ENCODE results near the gene MAP3K6. TPM values are rescaled to one million over a fixed set of nuclear protein-coding genes. Genes with fewer than 3 reads are reported as not detected.

MAP3K6 gene
- total and polyA plus RNA-seq, 2 of the 4 experiments (the other 2 are of a cell fraction): 4.8 to 15.9 TPM

DNA sequence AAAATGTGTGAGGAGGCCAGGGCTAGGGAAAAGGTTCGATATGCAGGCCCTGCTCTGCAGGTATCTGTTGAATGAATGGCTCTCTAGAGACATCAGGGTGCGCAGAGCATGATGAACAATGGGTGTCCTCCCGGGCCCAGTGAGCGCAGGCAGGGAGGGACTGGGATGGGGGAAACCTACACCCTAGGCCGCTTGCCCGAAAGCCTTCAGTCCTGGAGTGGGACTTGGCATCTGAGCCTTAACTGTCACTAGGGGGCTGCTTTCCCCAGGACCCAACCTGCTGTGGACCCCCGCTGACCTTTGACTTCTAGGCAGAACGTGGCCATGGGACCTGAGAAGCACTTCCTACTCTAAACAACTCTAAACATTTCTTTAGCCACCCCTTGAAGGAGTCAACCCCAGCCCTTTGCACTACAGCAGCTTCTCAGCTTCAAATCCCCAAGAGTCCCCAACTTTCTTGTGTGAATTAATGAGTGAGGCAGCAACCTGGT is 444 bp upstream of the MAP3K6 start:
- CTCF ChIA-PET: interaction anchor here (0.8 to 2.3 kb wide), 7 partner anchors 10 to 71 kb away, joined by 3 to 9 read pairs (median 6); no protein-coding TSS in a partner anchor
- in situ Hi-C loops (cut with MboI; ENCODE audit: low sequenced_read_pairs): no loop called here

More for the DNA sequence above, 444 bp upstream of the MAP3K6 start:
- dilution Hi-C loops (cut with HindIII; ENCODE audit: low sequenced_read_pairs, unreplicated experiment): no loop called here
- Histone ChIP-seq H3K4me1 (ENCODE audit: control insufficient read depth, insufficient read depth, low read length) (peaks cover 11% of the 10 kb centered on the region), H3K14ac (replicated peaks; ENCODE audit: low read depth, low read length) (peak overlapping the region; percentile 74; the same call in 1 of the 2 replicates), H3K79me1 (ENCODE audit: low read depth in 1 of 2, low read length in 2 of 2) (peaks cover 6 to 24% of the 10 kb centered on the region in 2 experiments; a peak in 3 of 4 replicates), H3K9ac (ENCODE audit: low read depth, low read length) (peak overlapping the region; percentile 93), H3K23ac (ENCODE audit: low read depth, low read length) (peak overlapping the region; percentile 86; the same call in 1 of the 2 replicates), H2AFZ (replicated peaks; ENCODE audit: low read length, poor library complexity) (peak overlapping the region; percentile 99), H2BK15ac (ENCODE audit: low read depth, low read length) (no peak overlapping the region), H4K8ac (ENCODE audit: low read depth in 2 of 2, low read length in 2 of 2) (peak overlapping the region; percentile 71 to 93), H3K4me2 (ENCODE audit: low read depth, low read length) (peak overlapping the region; percentile 98), H3K27me3 (ENCODE audit: control insufficient read depth, insufficient read depth, low read length) (no peaks in the 10 kb centered on the region), H3K9me1 (ENCODE audit: insufficient read depth, low read length) (peaks cover 18% of the 10 kb centered on the region), H2AK9ac (replicated peaks; ENCODE audit: low read depth, low read length, poor library complexity) (peak overlapping the region; percentile 83), H3K4me3 (ENCODE audit: insufficient read depth, low read depth, low read length) (peak overlapping the region; percentile 77), H2BK20ac (ENCODE audit: low read depth, low read length) (no peak overlapping the region), H4K5ac (ENCODE audit: low read depth, low read length) (peak overlapping the region; percentile 70; the same call in 1 of the 2 replicates), H4K20me1 (ENCODE audit: insufficient read depth, low read length) (peaks cover 2% of the 10 kb centered on the region; the same call in 1 of the 2 replicates), H2BK120ac (ENCODE audit: low read depth, low read length) (no peak overlapping the region), H2AK5ac (ENCODE audit: low read depth, low read length) (peak overlapping the region; percentile 70), H3K27ac (ENCODE audit: insufficient read depth, low read length) (peak overlapping the region; percentile 94), H3K36me3 (ENCODE audit: control insufficient read depth, insufficient read depth, low read length) (peaks cover 16% of the 10 kb centered on the region), H3K9me3 (ENCODE audit: control insufficient read depth, insufficient read depth, low read length) (no peaks in the 10 kb centered on the region), H3K18ac (ENCODE audit: low read depth, low read length) (0 out of 2 replicates have a peak overlapping the region, but pooled peaks have one; percentile 29), H3K4ac (ENCODE audit: low read depth, low read length) (peak overlapping the region; percentile 89), H4K91ac (ENCODE audit: insufficient read depth, low read depth, low read length) (peak overlapping the region; percentile 79), H3K56ac (ENCODE audit: extremely low read depth, insufficient read depth, low read length) (peak overlapping the region; percentile 79; the same call in 1 of the 2 replicates), H2BK5ac (ENCODE audit: low read depth, low read length, poor library complexity, severe bottlenecking) (peak overlapping the region; percentile 47)
- intact Hi-C loops (cut with micrococcal nuclease): loop anchor here (2.0 kb wide), 1 partner anchor 66 kb away; no protein-coding TSS in a partner anchor
- DNase-seq (no peak), ATAC-seq (ENCODE audit: low read depth) (no peak)
- 10% methylated on average over 2 of the region's 8 CpGs; no CpG with 5 or more reads in 1 of the 2 experiments for WGBS, 2 experiments (ENCODE audit: extremely low coverage in 2 of 2, insufficient read length in 1 of 2)
- TF ChIP-seq RFX5 (IDR thresholded peaks at IDR 0.05; ENCODE audit: low read depth, low read length) (no peak), RAD21 (IDR thresholded peaks at IDR 0.05; ENCODE audit: low read length) (no peak), USF2 (IDR thresholded peaks at IDR 0.05; ENCODE audit: low read depth, low read length) (no peak), NFE2L2 (IDR thresholded peaks at IDR 0.05; ENCODE audit: low read depth, low read length) (no peak), CEBPB (IDR thresholded peaks at IDR 0.05; ENCODE audit: low read depth, low read length) (no peak), CHD1 (IDR thresholded peaks at IDR 0.05; ENCODE audit: low read depth, low read length) (no peak), RCOR1 (IDR thresholded peaks at IDR 0.05; ENCODE audit: insufficient replicate concordance, low read length) (no peak)
- POLR2A ChIA-PET (ENCODE audit: unreplicated experiment): interaction anchor here (0.5 kb wide), 1 partner anchor 313 kb away, joined by 5 read pairs; no protein-coding TSS in a partner anchor
- no TSS peak for BruUV-seq (replicated peaks)
